ENCODE results near the gene GRK2.

Gene GRK2

DNA sequence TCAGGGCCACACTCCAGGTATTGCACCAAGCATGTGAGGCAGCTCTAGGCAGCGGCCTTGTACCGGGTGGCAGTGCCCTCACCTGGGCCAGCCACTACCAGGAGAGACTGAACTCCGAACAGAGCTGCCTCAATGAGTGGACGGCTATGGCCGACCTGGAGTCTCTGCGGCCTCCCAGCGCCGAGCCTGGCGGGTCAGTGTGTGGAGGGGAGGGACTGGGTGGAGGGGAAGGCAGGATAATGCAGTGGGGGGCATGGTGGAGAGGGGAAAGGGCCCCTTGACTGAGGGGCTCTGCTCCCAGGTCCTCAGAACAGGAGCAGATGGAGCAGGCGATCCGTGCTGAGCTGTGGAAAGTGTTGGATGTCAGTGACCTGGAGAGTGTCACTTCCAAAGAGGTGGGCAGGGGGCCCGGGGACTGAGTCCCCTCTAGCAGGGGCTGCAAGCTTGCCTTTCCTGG is 41.3 kb downstream of the GRK2 start:
- Mint-ChIP-seq H3K9me3 (no peaks in the 10 kb centered on the region), H3K4me1 (peaks cover 13% of the 10 kb centered on the region), H3K27ac (no peak overlapping the region), H3K4me3 (no peak overlapping the region), H3K36me3 (ENCODE audit: low read depth) (no peaks in the 10 kb centered on the region), H3K27me3 (ENCODE audit: low read depth, poor library complexity) (peaks cover 10% of the 10 kb centered on the region)
- no peak for DNase-seq
- TF ChIP-seq CTCF (IDR thresholded peaks at IDR 0.05) = no peak

GRCh38 chr11:67308031-67308866 is 42.0 kb downstream of the GRK2 start:
- Mint-ChIP-seq H3K4me3 (no peak overlapping the region), H3K9me3 (no peaks in the 10 kb centered on the region), H3K36me3 (ENCODE audit: low read depth) (no peaks in the 10 kb centered on the region), H3K27me3 (ENCODE audit: low read depth, poor library complexity) (peaks cover 10% of the 10 kb centered on the region), H3K4me1 (peaks cover 10% of the 10 kb centered on the region), H3K27ac (no peak overlapping the region)
- no peak for TF ChIP-seq CTCF (IDR thresholded peaks at IDR 0.05)
- DNase-seq = no peak

DNA sequence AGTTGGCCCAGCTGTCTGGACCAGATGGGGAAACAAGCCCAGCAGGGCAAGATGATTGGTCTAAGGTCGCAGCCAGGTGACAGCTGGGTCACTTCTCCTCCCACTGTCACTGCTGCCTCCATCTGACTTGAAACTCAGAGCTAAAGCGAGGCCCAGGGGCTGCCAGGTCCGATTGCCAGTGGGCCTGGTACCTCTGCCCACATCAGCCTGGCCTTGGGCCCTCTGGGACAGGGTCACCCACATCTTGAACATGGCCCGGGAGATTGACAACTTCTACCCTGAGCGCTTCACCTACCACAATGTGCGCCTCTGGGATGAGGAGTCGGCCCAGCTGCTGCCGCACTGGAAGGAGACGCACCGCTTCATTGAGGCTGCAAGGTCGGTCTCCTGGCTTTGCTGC is 42.9 kb downstream of the GRK2 start:
- Mint-ChIP-seq H3K4me3 (no peak overlapping the region), H3K36me3 (ENCODE audit: low read depth) (no peaks in the 10 kb centered on the region), H3K9me3 (no peaks in the 10 kb centered on the region), H3K4me1 (peaks cover 11% of the 10 kb centered on the region), H3K27ac (no peak overlapping the region), H3K27me3 (ENCODE audit: low read depth, poor library complexity) (peaks cover 10% of the 10 kb centered on the region)
- DNase-seq = no peak
- TF ChIP-seq CTCF (IDR thresholded peaks at IDR 0.05) = no peak

DNA sequence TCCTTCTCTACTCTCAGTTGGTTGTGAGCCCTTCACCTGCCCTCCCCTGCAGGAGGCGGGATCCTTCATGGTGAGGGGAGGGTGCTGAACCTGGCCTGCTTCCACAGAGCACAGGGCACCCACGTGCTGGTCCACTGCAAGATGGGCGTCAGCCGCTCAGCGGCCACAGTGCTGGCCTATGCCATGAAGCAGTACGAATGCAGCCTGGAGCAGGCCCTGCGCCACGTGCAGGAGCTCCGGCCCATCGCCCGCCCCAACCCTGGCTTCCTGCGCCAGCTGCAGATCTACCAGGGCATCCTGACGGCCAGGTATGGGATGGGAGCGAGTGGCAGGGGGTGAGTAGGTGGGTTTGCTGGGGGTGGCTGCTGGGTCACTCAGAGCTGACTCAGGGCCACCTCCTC is 43.4 kb downstream of the GRK2 start:
- Mint-ChIP-seq H3K4me1 (peaks cover 10% of the 10 kb centered on the region), H3K9me3 (no peaks in the 10 kb centered on the region), H3K36me3 (ENCODE audit: low read depth) (no peaks in the 10 kb centered on the region), H3K27me3 (ENCODE audit: low read depth, poor library complexity) (peaks cover 13% of the 10 kb centered on the region), H3K4me3 (no peak overlapping the region), H3K27ac (no peak overlapping the region)
- no peak for TF ChIP-seq CTCF (IDR thresholded peaks at IDR 0.05)
- no peak for DNase-seq

- Mint-ChIP-seq H3K27ac (no peak overlapping the region), H3K27me3 (ENCODE audit: low read depth, poor library complexity) (peaks cover 10% of the 10 kb centered on the region), H3K4me3 (no peak overlapping the region), H3K36me3 (ENCODE audit: low read depth) (no peaks in the 10 kb centered on the region), H3K4me1 (peaks cover 8% of the 10 kb centered on the region), H3K9me3 (no peaks in the 10 kb centered on the region)
- no peak for DNase-seq
- TF ChIP-seq CTCF (IDR thresholded peaks at IDR 0.05) = no peak
Measured at GRCh38 chr11:67310246-67311050, 44.2 kb downstream of the GRK2 start.
